Naive thymus-derived CD4-positive, alpha-beta T cell (primary cell): ENCODE data around the gene RRAGD. TPM values are rescaled to one million over a fixed set of nuclear protein-coding genes. Genes with fewer than 3 reads are reported as not detected.

ENCODE experiments used
- ATAC-seq: fragments of 150-1000 bp; cut with Tn5 transposase; 2 replicates; pipeline ENCODE4 v1.10.0; 2021; ENCODE audit warnings: mild to moderate bottlenecking, moderate library complexity
- CTCF ChIA-PET: fragments of 350-600 bp; sonication (Branson Sonifier 250); formaldehyde crosslinking; loops from one replicate; lab custom pipeline; 2021; ENCODE audit warnings: antibody characterized with exemption; lab: Charles Lee
- POLR2A ChIA-PET: fragments of 350-600 bp; sonication (Branson Sonifier 250); formaldehyde crosslinking; loops from one replicate; lab custom pipeline; 2021; ENCODE audit warnings: antibody characterized with exemption, inconsistent platforms; lab: Charles Lee
- DNase-seq, 9 donors: peaks; one replicate each; pipeline versions ENCODE4 v3.0.0 to v3.0.0-alpha.2; 2020 to 2022; ENCODE audit warnings: mixed read lengths in 1 of 9
- H3K27ac ChIP-seq: one replicate; pipeline ENCODE4 v1.7.0; 2013; ENCODE audit warnings: mild to moderate bottlenecking, low read depth, low read length, moderate library complexity
- H3K27me3 ChIP-seq, 2 donors: one replicate each; pipeline ENCODE4 v1.7.0; 2013; ENCODE audit warnings: low read length in 2 of 2, mild to moderate bottlenecking in 2 of 2, moderate library complexity in 2 of 2; ENCODE audit not compliant: control insufficient read depth in 2 of 2, insufficient read depth in 2 of 2
- H3K36me3 ChIP-seq, 3 experiments: 1 replicate in 2 of 3; 2 replicates in 1 of 3; pipeline ENCODE4 v1.7.0; 2013; ENCODE audit warnings: low read length in 3 of 3, mild to moderate bottlenecking in 3 of 3, moderate library complexity in 1 of 3; ENCODE audit not compliant: insufficient read depth in 3 of 3, control insufficient read depth in 2 of 3
- H3K4me1 ChIP-seq, 2 donors: one replicate each; pipeline ENCODE4 v1.7.0; 2013; ENCODE audit warnings: low read length in 2 of 2, mild to moderate bottlenecking in 2 of 2, moderate library complexity in 1 of 2; ENCODE audit not compliant: control insufficient read depth in 2 of 2, insufficient read depth in 2 of 2
- H3K4me3 ChIP-seq: 2 replicates; pipeline ENCODE4 v1.7.0; 2013; ENCODE audit warnings: mild to moderate bottlenecking, low read length
- H3K9me3 ChIP-seq, 3 experiments: 1 replicate in 2 of 3; 2 replicates in 1 of 3; pipeline ENCODE4 v1.7.0; 2013; ENCODE audit warnings: low read length in 3 of 3; ENCODE audit not compliant: control insufficient read depth in 2 of 3
- H3K27ac Mint-ChIP-seq, 9 donors: one replicate each; pipeline ENCODE4 v1.8.0; 2020 to 2022; ENCODE audit warnings: mixed read lengths in 9 of 9, mild to moderate bottlenecking in 8 of 9, moderate library complexity in 5 of 9, inconsistent platforms in 2 of 9
- H3K27me3 Mint-ChIP-seq, 5 donors: one replicate each; pipeline ENCODE4 v1.8.0; 2021 to 2022; ENCODE audit warnings: mixed read lengths in 5 of 5, mild to moderate bottlenecking in 1 of 5
- H3K36me3 Mint-ChIP-seq, 5 donors: one replicate each; pipeline ENCODE4 v1.8.0; 2020 to 2022; ENCODE audit warnings: mixed read lengths in 5 of 5, mild to moderate bottlenecking in 3 of 5, inconsistent platforms in 1 of 5
- H3K4me1 Mint-ChIP-seq, 7 donors: one replicate each; pipeline ENCODE4 v1.8.0; 2020 to 2022; ENCODE audit warnings: mixed read lengths in 7 of 7, mild to moderate bottlenecking in 3 of 7, inconsistent platforms in 1 of 7
- H3K4me3 Mint-ChIP-seq, 10 donors: one replicate each; pipeline ENCODE4 v1.8.0; 2020 to 2022; ENCODE audit warnings: mild to moderate bottlenecking in 10 of 10, mixed read lengths in 10 of 10, moderate library complexity in 6 of 10, inconsistent platforms in 2 of 10
- H3K9me3 Mint-ChIP-seq, 11 donors: one replicate each; pipeline ENCODE4 v1.8.0; 2020 to 2022; ENCODE audit warnings: mixed read lengths in 11 of 11, mild to moderate bottlenecking in 4 of 11, inconsistent platforms in 1 of 11, moderate library complexity in 1 of 11
- intact Hi-C, 2 donors: fragments of 100-400 bp; cut with micrococcal nuclease; formaldehyde crosslinking; loops; one replicate each; pipeline ENCODE4 v1.15.1; 2023
- polyA plus RNA-seq, 2 donors: library from polyadenylated mRNA; unstranded; fragments of 300-500 nt; fragmentation: Illumina TruSeq; gene quantifications; one replicate each; pipeline ENCODE4 v1.2.3, GENCODE V29; 2021
- total RNA-seq, 6 experiments: library from RNA in 5 of 6; stranded (reverse) in 5 of 6; gene quantifications; 1 replicate in 5 of 6; 2 replicates in 1 of 6; pipeline ENCODE4 v1.2.3 and lab custom pipeline; 2021 to 2026

Gene RRAGD
- total and polyA plus RNA-seq, 7 experiments from 2014 or later = 2.4 to 12.1 (median 7.4) TPM

GRCh38 chr6:89416796-89417195, 4.7 kb upstream of the RRAGD start:
- H3K27me3 Mint-ChIP-seq = peaks cover 19 to 53% (median 22%) of the 10 kb centered on the region in 5 donors
- no peaks in the 10 kb centered on the region for H3K36me3 Mint-ChIP-seq
- H3K4me1 ChIP-seq = peaks cover 8% of the 10 kb centered on the region in 2 donors
- CTCF ChIA-PET = interaction anchor here (1.2 to 1.5 kb wide), 2 partner anchors 14 to 29 kb away, joined by 3 to 5 read pairs; no protein-coding TSS in a partner anchor
- POLR2A ChIA-PET = interaction anchor here (0.6 kb wide), 1 partner anchor 333 kb away, joined by 3 read pairs; no protein-coding TSS in a partner anchor
- no peaks in the 10 kb centered on the region for H3K27me3 ChIP-seq
- intact Hi-C loops = no loop called here
- no peak overlapping the region for H3K27ac ChIP-seq
- no peak overlapping the region for H3K4me3 ChIP-seq
- ATAC-seq (no peak), DNase-seq (no peak)
- H3K4me1 Mint-ChIP-seq = peaks cover 5 to 13% (median 12%) of the 10 kb centered on the region in 7 donors
- H3K9me3 ChIP-seq = no peaks in the 10 kb centered on the region
- H3K36me3 ChIP-seq = no peaks in the 10 kb centered on the region
- H3K27ac Mint-ChIP-seq = no peak overlapping the region
- H3K4me3 Mint-ChIP-seq = no peak overlapping the region
- H3K9me3 Mint-ChIP-seq = no peaks in the 10 kb centered on the region

- no peaks in the 10 kb centered on the region for H3K36me3 Mint-ChIP-seq
- peaks cover 19 to 57% (median 22%) of the 10 kb centered on the region in 5 donors for H3K27me3 Mint-ChIP-seq
- Histone ChIP-seq H3K9me3 (no peaks in the 10 kb centered on the region), H3K4me1 (peaks cover 8% of the 10 kb centered on the region in 2 donors), H3K27ac (no peak overlapping the region), H3K36me3 (no peaks in the 10 kb centered on the region), H3K4me3 (no peak overlapping the region), H3K27me3 (no peaks in the 10 kb centered on the region)
- H3K27ac Mint-ChIP-seq = no peak overlapping the region
- ChIA-PET CTCF (no interaction called here), POLR2A (no interaction called here)
- peaks cover 5 to 21% (median 19%) of the 10 kb centered on the region in 7 donors for H3K4me1 Mint-ChIP-seq
- ATAC-seq = no peak
- H3K9me3 Mint-ChIP-seq = no peaks in the 10 kb centered on the region
- H3K4me3 Mint-ChIP-seq = no peak overlapping the region
- no peak for DNase-seq
- intact Hi-C loops = no loop called here
Observed at GRCh38 chr6:89415185-89415584, 3.1 kb upstream of the RRAGD start.

DNA sequence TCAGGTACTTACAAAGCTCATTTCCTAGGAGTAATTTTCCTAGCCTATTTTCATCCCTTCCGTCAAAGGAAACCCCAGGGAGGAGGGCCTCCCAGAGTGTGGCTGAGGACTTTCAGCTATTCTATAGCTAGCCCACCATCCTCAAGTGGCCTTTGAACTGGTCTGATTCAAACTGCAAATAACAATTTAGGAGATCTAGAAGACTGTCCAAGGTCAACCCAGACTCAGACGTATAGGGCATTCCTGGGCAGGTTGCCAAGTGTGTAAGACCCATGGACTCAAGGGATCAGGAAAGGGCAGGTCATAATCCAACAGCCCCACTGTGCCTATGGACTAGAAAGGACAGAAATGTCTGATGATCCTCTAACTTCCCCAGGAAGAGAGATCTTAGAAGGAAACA, 2.1 kb upstream of the RRAGD start:
- H3K4me1 Mint-ChIP-seq = peaks cover 5 to 22% (median 19%) of the 10 kb centered on the region in 7 donors
- intact Hi-C loops = loop anchor here in 1 of 2 donors (5.0 kb wide), 1 partner anchor 62 kb away; the partner anchor contains the start of gene UBE2J1
- H3K27ac ChIP-seq = no peak overlapping the region
- H3K27me3 Mint-ChIP-seq = peaks cover 13 to 60% (median 22%) of the 10 kb centered on the region in 5 donors
- no peaks in the 10 kb centered on the region for H3K36me3 Mint-ChIP-seq
- DNase-seq (no peak), ATAC-seq (no peak)
- no peaks in the 10 kb centered on the region for H3K27me3 ChIP-seq
- H3K4me3 ChIP-seq = no peak overlapping the region
- CTCF ChIA-PET = interaction anchor here (0.6 to 1.7 kb wide), 2 partner anchors 42 to 72 kb away, joined by 3 read pairs; no protein-coding TSS in a partner anchor
- H3K9me3 Mint-ChIP-seq = no peaks in the 10 kb centered on the region
- H3K27ac Mint-ChIP-seq = no peak overlapping the region
- H3K4me1 ChIP-seq = peaks cover 8% of the 10 kb centered on the region in 2 donors
- H3K36me3 ChIP-seq = no peaks in the 10 kb centered on the region
- peak overlapping the region in 1 of 10 donors; percentile 25 for H3K4me3 Mint-ChIP-seq
- H3K9me3 ChIP-seq = no peaks in the 10 kb centered on the region
- POLR2A ChIA-PET = interaction anchor here (0.5 to 0.6 kb wide), 2 partner anchors 52 to 76 kb away, joined by 3 read pairs; no protein-coding TSS in a partner anchor

- POLR2A ChIA-PET = interaction anchor here (1.1 to 1.2 kb wide), 2 partner anchors 37 to 224 kb away, joined by 3 read pairs; no protein-coding TSS in a partner anchor
Observed at GRCh38 chr6:89413006-89413400, 930 bp upstream of the RRAGD start.

DNA sequence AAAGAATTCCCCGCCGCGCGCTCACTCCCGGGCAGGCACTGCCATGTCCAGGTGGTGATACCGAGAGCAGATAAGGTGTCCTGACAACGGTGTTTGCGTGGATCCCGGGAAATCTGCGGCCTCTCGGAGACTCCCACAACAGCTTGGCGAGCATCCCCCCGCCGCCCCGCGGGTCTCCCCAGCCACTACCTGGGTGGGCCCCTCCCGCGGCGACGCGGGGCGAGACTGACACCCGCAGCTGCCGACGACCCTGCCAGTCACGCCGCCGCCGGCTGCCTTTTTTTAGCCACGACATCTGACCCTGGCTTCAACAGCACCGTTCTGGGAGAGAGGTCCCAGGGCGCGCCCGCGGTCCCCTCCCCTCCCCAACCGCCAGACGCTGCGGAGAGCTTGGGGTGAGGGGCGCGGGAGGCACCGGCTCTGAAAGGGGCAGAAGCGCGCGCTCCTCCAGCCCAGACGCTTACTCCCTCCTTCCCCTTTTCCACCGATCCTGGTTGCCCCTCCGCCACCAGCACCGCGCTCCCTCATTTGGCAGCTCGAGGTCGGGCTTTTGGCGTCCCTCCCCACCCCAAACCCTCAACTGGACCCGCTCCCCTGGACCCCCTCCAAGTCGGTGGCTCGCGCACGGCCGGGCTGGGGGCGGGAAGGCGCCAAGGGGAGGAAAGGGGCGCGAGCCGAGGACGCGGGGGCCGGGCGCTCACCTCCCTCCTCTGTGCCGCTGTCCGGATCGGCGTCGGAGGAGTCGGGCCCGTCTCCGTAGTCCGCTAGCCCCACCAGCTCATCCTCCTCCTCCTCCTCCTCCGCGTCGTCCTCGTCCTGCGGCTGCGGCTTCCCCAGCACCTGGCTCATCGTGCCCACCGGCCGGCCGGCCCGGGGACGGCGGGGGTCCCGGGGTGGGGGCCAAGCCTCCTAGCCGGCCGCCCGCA, 665 bp downstream of the RRAGD start:
- no peaks in the 10 kb centered on the region for H3K36me3 Mint-ChIP-seq
- CTCF ChIA-PET = interaction anchor here (1.1 to 1.5 kb wide), 2 partner anchors 21 to 40 kb away, joined by 3 to 5 read pairs; no protein-coding TSS in a partner anchor

More at GRCh38 chr6:89413006-89413400, 930 bp upstream of the RRAGD start:
- no peaks in the 10 kb centered on the region for H3K9me3 Mint-ChIP-seq
- H3K36me3 Mint-ChIP-seq = no peaks in the 10 kb centered on the region
- Histone ChIP-seq H3K27ac (peak overlapping the region; percentile 57), H3K36me3 (no peaks in the 10 kb centered on the region), H3K9me3 (no peaks in the 10 kb centered on the region), H3K27me3 (no peaks in the 10 kb centered on the region), H3K4me1 (peaks cover 8% of the 10 kb centered on the region in 2 donors), H3K4me3 (peak overlapping the region; percentile 79)
- DNase-seq (no peak), ATAC-seq (no peak)
- H3K4me1 Mint-ChIP-seq = peaks cover 5 to 22% (median 19%) of the 10 kb centered on the region in 7 donors
- peak overlapping the region; percentile 87 to 100 (median 97) for H3K4me3 Mint-ChIP-seq
- intact Hi-C loops = loop anchor here (2.0 to 5.0 kb wide), 2 partner anchors 61 to 416 kb away; partner anchors contain the start of genes CASP8AP2 (in 1 of the 2) and UBE2J1 (in 1 of the 2)
- H3K27ac Mint-ChIP-seq = peak overlapping the region in 8 of 9 donors; percentile 53 to 98 (median 84)
- H3K27me3 Mint-ChIP-seq = peaks cover 13 to 61% (median 22%) of the 10 kb centered on the region in 5 donors
- CTCF ChIA-PET = interaction anchor here (1.7 kb wide), 1 partner anchor 41 kb away, joined by 3 read pairs; no protein-coding TSS in a partner anchor

GRCh38 chr6:89410788-89411144, 1.3 kb downstream of the RRAGD start:
- Mint-ChIP-seq H3K36me3 (no peaks in the 10 kb centered on the region), H3K4me1 (peaks cover 5 to 26% (median 19%) of the 10 kb centered on the region in 7 donors), H3K4me3 (peak overlapping the region; percentile 82 to 100 (median 90)), H3K27me3 (peaks cover 4 to 57% (median 12%) of the 10 kb centered on the region in 5 donors), H3K9me3 (no peaks in the 10 kb centered on the region), H3K27ac (peak overlapping the region; percentile 25 to 85 (median 74))
- ATAC-seq (no peak), DNase-seq (peak in 1 of 9 donors; percentile 12)
- Histone ChIP-seq H3K9me3 (no peaks in the 10 kb centered on the region), H3K27ac (peak overlapping the region; percentile 30), H3K4me1 (peaks cover 8% of the 10 kb centered on the region in 2 donors), H3K27me3 (no peaks in the 10 kb centered on the region), H3K4me3 (peak overlapping the region; percentile 79), H3K36me3 (no peaks in the 10 kb centered on the region)
- intact Hi-C loops = loop anchor here in 1 of 2 donors (5.0 kb wide), 1 partner anchor 58 kb away; the partner anchor contains the start of gene UBE2J1
- ChIA-PET POLR2A (interaction anchor here (0.7 to 1.6 kb wide), 2 partner anchors 27 to 44 kb away, joined by 3 to 4 read pairs; no protein-coding TSS in a partner anchor), CTCF (interaction anchor here (1.1 to 1.5 kb wide), 2 partner anchors 21 to 39 kb away, joined by 3 to 5 read pairs; no protein-coding TSS in a partner anchor)

More for the DNA sequence above, 665 bp downstream of the RRAGD start:
- POLR2A ChIA-PET = interaction anchor here (0.8 to 1.6 kb wide), 5 partner anchors 20 to 330 kb away, joined by 3 to 7 read pairs (median 4); partner anchors contain the start of genes LYRM2, PNRC1 and UBE2J1
- Histone ChIP-seq H3K4me3 (peak overlapping the region; percentile 79), H3K9me3 (no peaks in the 10 kb centered on the region), H3K27me3 (no peaks in the 10 kb centered on the region), H3K36me3 (no peaks in the 10 kb centered on the region), H3K27ac (peak overlapping the region; percentile 30), H3K4me1 (peaks cover 8% of the 10 kb centered on the region in 2 donors)
- Mint-ChIP-seq H3K4me1 (peaks cover 0 to 24% (median 19%) of the 10 kb centered on the region in 7 donors), H3K9me3 (no peaks in the 10 kb centered on the region), H3K27ac (peak overlapping the region; percentile 25 to 85 (median 77)), H3K27me3 (peaks cover 4 to 59% (median 15%) of the 10 kb centered on the region in 5 donors), H3K4me3 (peak overlapping the region; percentile 82 to 100 (median 90))
- intact Hi-C loops = loop anchor here (1.0 to 5.0 kb wide), 7 partner anchors 22 to 417 kb away; partner anchors contain the start of genes ANKRD6 (in 2 of the 2), LYRM2 (in 2 of the 2), CASP8AP2 (in 1 of the 2) and PNRC1 (in 1 of the 2)
- ATAC-seq (peak; percentile 49), DNase-seq (peak in 7 of 9 donors; percentile 9 to 51 (median 27))
